B cell (primary cell): ENCODE data around the gene CST6. TPM values are rescaled to one million over a fixed set of nuclear protein-coding genes. Genes with fewer than 3 reads are reported as not detected.

Source experiments
- ATAC-seq: fragments of 200-7000 bp; cut with Tn5 transposase; one replicate; pipeline ENCODE4 v1.10.0; 2021; ENCODE audit warnings: low read depth, mild to moderate bottlenecking, moderate number of reproducible peaks, moderate library complexity
- CTCF ChIA-PET: fragments of 350-600 bp; sonication (Branson Sonifier 250); formaldehyde crosslinking; loops from one replicate; lab custom pipeline; 2021; ENCODE audit warnings: antibody characterized with exemption, inconsistent platforms; lab: Charles Lee
- POLR2A ChIA-PET: fragments of 350-600 bp; sonication (Branson Sonifier 250); formaldehyde crosslinking; loops from one replicate; lab custom pipeline; 2021; ENCODE audit warnings: antibody characterized with exemption; lab: Charles Lee
- DNase-seq: peaks from one replicate; pipeline ENCODE4 v3.0.0; 2013
- H2AFZ ChIP-seq: 2 replicates; pipeline ENCODE4 v1.6.1; 2012; ENCODE audit warnings: mild to moderate bottlenecking, low read depth, low read length; ENCODE audit not compliant: insufficient read depth, poor library complexity, severe bottlenecking
- H3K27ac ChIP-seq, 2 donors: 1 replicate in 1 of 2; 2 replicates in 1 of 2; pipeline ENCODE4 v1.5.1; 2012 to 2013; ENCODE audit warnings: low read length in 2 of 2, mild to moderate bottlenecking in 2 of 2, moderate library complexity in 1 of 2
- H3K27me3 ChIP-seq, 4 experiments: fragments of 200-600 bp in 1 of 4; sonication (generic) in 1 of 4; replicated peaks in 1 of 4; 1 replicate in 2 of 4; 2 replicates in 2 of 4; pipeline versions ENCODE4 v1.6.1 to v1.7.0; 2013 to 2016; ENCODE audit warnings: low read length in 3 of 4, mild to moderate bottlenecking in 2 of 4, mixed read lengths in 1 of 4, moderate library complexity in 1 of 4; ENCODE audit not compliant: insufficient read depth in 4 of 4, control insufficient read depth in 3 of 4; ENCODE audit errors: control extremely low read depth in 1 of 4
- H3K36me3 ChIP-seq, 2 experiments: replicated peaks in 1 of 2; 1 replicate in 1 of 2; 2 replicates in 1 of 2; pipeline versions ENCODE4 v1.6.1 to v1.7.1; 2013; ENCODE audit warnings: low read length in 1 of 2; ENCODE audit not compliant: insufficient read depth in 2 of 2, control insufficient read depth in 1 of 2; ENCODE audit errors: control extremely low read depth in 1 of 2, extremely low read depth in 1 of 2
- H3K4me1 ChIP-seq, 2 donors: fragments of 200-600 bp in 1 of 2; sonication (generic) in 1 of 2; 1 replicate in 1 of 2; 2 replicates in 1 of 2; pipeline versions ENCODE4 v1.5.1 to v1.6.1; 2013 to 2017; ENCODE audit warnings: low read length in 2 of 2; ENCODE audit not compliant: control insufficient read depth in 2 of 2, insufficient read depth in 2 of 2
- H3K4me2 ChIP-seq: replicated peaks from 2 replicates; pipeline ENCODE3; 2012; ENCODE audit warnings: mild to moderate bottlenecking, low read depth, low read length; ENCODE audit not compliant: poor library complexity, severe bottlenecking
- H3K4me3 ChIP-seq, 5 experiments: fragments of 200-600 bp in 1 of 5; sonication (generic) in 1 of 5; 1 replicate in 3 of 5; 2 replicates in 2 of 5; pipeline versions ENCODE4 v1.5.1 to v1.7.0; 2011 to 2016; ENCODE audit warnings: low read length in 4 of 5, mild to moderate bottlenecking in 4 of 5, low read depth in 2 of 5, control low read depth in 1 of 5, moderate library complexity in 1 of 5; ENCODE audit not compliant: insufficient read depth in 1 of 5; ENCODE audit errors: control extremely low read depth in 1 of 5, extremely low read depth in 1 of 5
- H3K79me2 ChIP-seq: fragments of 200-600 bp; sonication (generic); one replicate; pipeline ENCODE4 v1.6.0; 2016; ENCODE audit warnings: low read length; ENCODE audit not compliant: control insufficient read depth, insufficient read depth
- H3K9ac ChIP-seq: fragments of 200-600 bp; sonication (generic); 2 replicates; pipeline ENCODE4 v1.6.1; 2017; ENCODE audit warnings: mild to moderate bottlenecking, low read length, moderate library complexity
- H3K9me3 ChIP-seq, 3 donors: one replicate each; pipeline versions ENCODE4 v1.6.1 to v1.7.1; 2013; ENCODE audit warnings: low read length in 2 of 3; ENCODE audit not compliant: control insufficient read depth in 2 of 3, insufficient read depth in 1 of 3; ENCODE audit errors: control extremely low read depth in 1 of 3
- H4K20me1 ChIP-seq: 2 replicates; pipeline ENCODE4 v1.6.0; 2012; ENCODE audit warnings: mild to moderate bottlenecking, low read length; ENCODE audit not compliant: insufficient read depth, control insufficient read depth, poor library complexity, severe bottlenecking
- H3K27ac Mint-ChIP-seq: one replicate; pipeline ENCODE4 v1.8.0; 2021; ENCODE audit warnings: mixed read lengths
- H3K27me3 Mint-ChIP-seq: one replicate; pipeline ENCODE4 v1.8.0; 2021; ENCODE audit warnings: mixed read lengths
- H3K4me1 Mint-ChIP-seq: one replicate; pipeline ENCODE4 v1.8.0; 2021; ENCODE audit warnings: mixed read lengths
- H3K4me3 Mint-ChIP-seq: one replicate; pipeline ENCODE4 v1.8.0; 2021; ENCODE audit warnings: mixed read lengths
- H3K9me3 Mint-ChIP-seq: one replicate; pipeline ENCODE4 v1.8.0; 2022; ENCODE audit warnings: mixed read lengths; ENCODE audit not compliant: insufficient read depth
- EZH2 ChIP-seq: IDR thresholded peaks from 2 replicates; pipeline ENCODE4 v1.6.1; 2012; ENCODE audit warnings: borderline replicate concordance, low read depth, mild to moderate bottlenecking, moderate library complexity, low read length; ENCODE audit not compliant: insufficient read depth, poor library complexity, severe bottlenecking
- WGBS: methylation state at CpG from one replicate; pipeline ENCODE4 v1.1.5; 2013; ENCODE audit warnings: missing lambda C conversion rate; ENCODE audit not compliant: insufficient coverage; 5-methylcytosine and 5-hydroxymethylcytosine counted together
- intact Hi-C: fragments of 100-400 bp; cut with micrococcal nuclease; formaldehyde crosslinking; loops from one replicate; pipeline ENCODE4 v1.10.0; 2022
- polyA plus RNA-seq: library from polyadenylated mRNA; depleted of rRNA; stranded (reverse); fragments of >200 nt; gene quantifications from 2 replicates; pipeline ENCODE4 v1.2.3, GENCODE V29; 2012
- total RNA-seq, 2 donors: library from RNA; stranded (reverse); fragments of 120-200 nt in 1 of 2; gene quantifications; 1 replicate in 1 of 2; 2 replicates in 1 of 2; pipeline versions ENCODE4 v1.2.3 to v1.2.4, GENCODE V29; 2013 to 2022
- TF ChIP-seq, protein P1 (sequence below): fragments of 200-600 bp; IDR thresholded peaks from one replicate; pipeline ENCODE4 v1.8.0; 2022; ENCODE audit warnings: antibody characterized with exemption, mild to moderate bottlenecking

Gene CST6
- total and polyA plus RNA-seq, 2 donors (not counting 1 experiment from before 2014, with no cell fraction given) = not detected

DNA sequence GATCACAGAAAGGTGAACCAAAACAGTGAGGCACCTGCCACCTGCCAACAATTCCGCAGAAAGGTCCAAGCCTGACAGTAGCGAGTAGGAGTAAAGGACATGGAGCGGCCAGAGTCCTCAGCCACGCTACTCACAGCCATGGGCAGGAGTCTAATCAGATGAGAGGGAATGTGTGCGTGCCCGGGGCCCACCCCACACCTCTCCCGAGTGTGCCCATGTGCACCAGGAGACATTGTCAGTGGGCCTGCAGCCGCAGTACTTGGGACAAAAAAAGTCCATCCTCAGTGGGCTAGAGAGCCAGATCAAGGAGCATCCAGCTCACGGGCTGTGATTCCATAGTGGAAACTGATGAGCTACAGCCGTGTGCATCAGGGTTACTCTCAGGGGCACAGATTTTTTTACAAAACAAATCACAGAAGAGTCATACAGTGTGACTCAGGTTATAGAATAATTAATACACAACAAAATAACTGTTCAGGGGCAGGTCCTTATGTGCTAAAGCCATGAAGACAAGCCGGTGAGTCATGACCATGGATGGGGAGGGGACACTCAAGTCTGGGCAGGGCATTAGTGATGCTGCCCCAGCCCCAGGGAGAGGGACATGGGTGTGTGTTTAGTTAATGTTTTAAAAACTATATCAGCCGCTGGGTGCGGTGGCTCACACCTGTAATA lies 38.2 kb upstream of the CST6 start:
- no peaks in the 10 kb centered on the region for H3K4me1 Mint-ChIP-seq

DNA sequence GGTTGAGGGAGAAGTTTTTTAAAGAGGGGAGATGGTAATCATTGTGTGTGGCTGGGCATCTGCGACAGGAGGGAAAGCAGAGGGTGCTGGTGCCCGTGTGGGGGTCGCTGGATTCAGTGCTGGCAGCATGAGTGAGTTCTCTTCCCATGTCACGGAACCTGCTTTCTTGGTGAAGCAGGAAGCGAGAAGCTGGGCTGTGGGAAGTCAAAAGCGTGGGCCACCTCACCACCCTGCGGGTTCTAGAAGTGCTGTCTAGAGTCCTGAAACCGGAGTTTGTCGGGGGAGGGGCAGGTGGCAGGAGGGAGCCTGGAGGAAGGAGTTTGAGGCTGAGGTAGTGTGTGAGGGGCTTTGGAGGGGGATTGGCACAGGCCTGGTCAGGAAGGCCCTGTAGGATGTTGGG lies 36.0 kb upstream of the CST6 start:
- intact Hi-C loops = no loop called here
- Histone ChIP-seq H4K20me1 (no peaks in the 10 kb centered on the region), H2AFZ (no peak overlapping the region), H3K4me1 (no peaks in the 10 kb centered on the region), H3K36me3 (peaks cover 2 to 42% of the 10 kb centered on the region in 2 experiments), H3K9ac (no peak overlapping the region), H3K27ac (no peak overlapping the region), H3K9me3 (no peaks in the 10 kb centered on the region), H3K4me3 (no peak overlapping the region), H3K27me3 (no peaks in the 10 kb centered on the region), H3K4me2 (no peak overlapping the region), H3K79me2 (no peaks in the 10 kb centered on the region)
- Mint-ChIP-seq H3K4me1 (no peaks in the 10 kb centered on the region), H3K27ac (no peak overlapping the region), H3K9me3 (no peaks in the 10 kb centered on the region), H3K4me3 (no peak overlapping the region), H3K27me3 (no peaks in the 10 kb centered on the region)
- ChIA-PET POLR2A (no interaction called here), CTCF (interaction anchor here (0.7 kb wide), 2 partner anchors 46 to 746 kb away, joined by 3 to 6 read pairs; no protein-coding TSS in a partner anchor)
- 97% methylated on average over 9 of the region's 9 CpGs for WGBS
- no peak for DNase-seq
- TF ChIP-seq, protein P1, sequence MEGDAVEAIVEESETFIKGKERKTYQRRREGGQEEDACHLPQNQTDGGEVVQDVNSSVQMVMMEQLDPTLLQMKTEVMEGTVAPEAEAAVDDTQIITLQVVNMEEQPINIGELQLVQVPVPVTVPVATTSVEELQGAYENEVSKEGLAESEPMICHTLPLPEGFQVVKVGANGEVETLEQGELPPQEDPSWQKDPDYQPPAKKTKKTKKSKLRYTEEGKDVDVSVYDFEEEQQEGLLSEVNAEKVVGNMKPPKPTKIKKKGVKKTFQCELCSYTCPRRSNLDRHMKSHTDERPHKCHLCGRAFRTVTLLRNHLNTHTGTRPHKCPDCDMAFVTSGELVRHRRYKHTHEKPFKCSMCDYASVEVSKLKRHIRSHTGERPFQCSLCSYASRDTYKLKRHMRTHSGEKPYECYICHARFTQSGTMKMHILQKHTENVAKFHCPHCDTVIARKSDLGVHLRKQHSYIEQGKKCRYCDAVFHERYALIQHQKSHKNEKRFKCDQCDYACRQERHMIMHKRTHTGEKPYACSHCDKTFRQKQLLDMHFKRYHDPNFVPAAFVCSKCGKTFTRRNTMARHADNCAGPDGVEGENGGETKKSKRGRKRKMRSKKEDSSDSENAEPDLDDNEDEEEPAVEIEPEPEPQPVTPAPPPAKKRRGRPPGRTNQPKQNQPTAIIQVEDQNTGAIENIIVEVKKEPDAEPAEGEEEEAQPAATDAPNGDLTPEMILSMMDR = no peak
- TF ChIP-seq EZH2 = no peak
- ATAC-seq = no peak

More for the DNA sequence above, 38.2 kb upstream of the CST6 start:
- Mint-ChIP-seq H3K27ac (no peak overlapping the region), H3K9me3 (no peaks in the 10 kb centered on the region), H3K4me3 (no peak overlapping the region), H3K27me3 (no peaks in the 10 kb centered on the region)
- Histone ChIP-seq H3K36me3 (peaks cover 2 to 51% of the 10 kb centered on the region in 2 experiments), H3K4me2 (no peak overlapping the region), H3K9me3 (no peaks in the 10 kb centered on the region), H3K79me2 (no peaks in the 10 kb centered on the region), H3K4me1 (no peaks in the 10 kb centered on the region), H3K4me3 (no peak overlapping the region), H3K27ac (no peak overlapping the region), H3K9ac (no peak overlapping the region), H4K20me1 (peaks cover 12% of the 10 kb centered on the region), H3K27me3 (no peaks in the 10 kb centered on the region), H2AFZ (no peak overlapping the region)
- 96% methylated on average over 10 of the region's 13 CpGs for WGBS
- TF ChIP-seq, protein P1 = no peak
- TF ChIP-seq EZH2 = no peak
- no peak for DNase-seq
- intact Hi-C loops = no loop called here
- no peak for ATAC-seq
- CTCF ChIA-PET = interaction anchor here (1.3 kb wide), 1 partner anchor 17 kb away, joined by 8 read pairs; no protein-coding TSS in a partner anchor
- POLR2A ChIA-PET = interaction anchor here (0.7 kb wide), 1 partner anchor 617 kb away, joined by 5 read pairs; no protein-coding TSS in a partner anchor
